HG03135 (cell line): ENCODE results near the gene DUS1L.

ENCODE experiments used
- ATAC-seq: cut with Tn5 transposase; IDR thresholded peaks from one replicate; pipeline ENCODE4 v1.9.1; 2021; ENCODE audit warnings: mild to moderate bottlenecking, moderate library complexity; ENCODE audit not compliant: unreplicated experiment

Gene DUS1L

DNA sequence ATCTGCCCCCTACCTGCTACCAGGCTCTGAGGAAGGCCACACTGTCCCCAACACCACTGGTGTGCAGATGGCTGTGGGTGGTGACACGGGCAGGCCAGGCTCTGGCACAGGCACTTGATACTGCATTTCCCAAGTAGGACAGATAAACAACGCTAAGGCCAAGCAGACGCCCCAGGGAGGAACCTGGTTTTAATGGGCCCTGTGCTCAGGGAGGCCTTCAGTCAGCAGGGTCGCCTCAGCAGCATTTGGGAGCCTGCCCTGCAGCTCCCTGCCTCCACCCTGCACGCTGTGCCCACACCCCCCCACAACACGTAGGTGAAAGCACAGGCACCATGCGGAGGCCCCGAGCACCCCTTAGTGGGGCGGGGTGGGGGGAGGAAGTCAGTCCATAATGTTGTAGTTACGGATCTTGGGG is 35.7 kb upstream of the DUS1L start:
- no peak for ATAC-seq

DNA sequence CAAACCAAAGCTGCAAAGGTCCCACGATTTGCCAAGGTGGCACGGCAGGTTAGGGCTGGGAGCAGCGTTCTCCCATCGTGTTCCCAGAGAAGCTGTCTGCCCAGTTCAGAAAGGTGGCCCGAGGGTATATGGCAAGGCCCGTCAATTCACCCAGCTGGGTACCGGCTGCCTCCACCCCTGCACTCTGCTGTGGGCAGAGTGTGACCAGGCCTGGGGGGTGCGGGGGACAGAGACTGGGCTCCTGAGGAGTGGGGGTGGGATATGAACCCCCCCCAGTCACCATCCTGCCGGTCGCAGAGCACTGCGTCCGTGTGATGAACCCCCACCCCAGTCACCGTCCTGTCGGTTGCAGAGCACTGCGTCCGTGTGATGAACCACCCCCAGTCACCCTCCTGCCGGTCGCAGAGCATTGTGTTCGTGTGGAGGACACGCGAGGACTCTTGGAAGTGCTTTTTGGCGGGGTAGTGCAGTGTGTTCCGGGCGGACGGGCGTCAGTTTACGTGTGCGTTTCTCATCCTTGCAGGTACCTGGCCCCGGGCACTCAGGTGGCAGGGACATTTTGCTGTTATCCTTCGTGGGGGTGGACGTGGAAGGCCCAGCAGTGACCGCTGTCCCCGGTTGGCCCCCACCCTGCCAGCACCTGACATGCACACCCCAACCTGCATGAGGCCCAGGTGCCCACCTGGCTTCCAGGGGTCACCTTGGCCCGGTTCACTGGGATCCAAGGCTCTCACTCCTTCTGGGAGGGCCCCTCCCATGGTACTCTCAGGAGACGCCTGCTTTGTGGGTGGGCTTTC is 35.1 kb upstream of the DUS1L start:
- ATAC-seq: no peak

DNA sequence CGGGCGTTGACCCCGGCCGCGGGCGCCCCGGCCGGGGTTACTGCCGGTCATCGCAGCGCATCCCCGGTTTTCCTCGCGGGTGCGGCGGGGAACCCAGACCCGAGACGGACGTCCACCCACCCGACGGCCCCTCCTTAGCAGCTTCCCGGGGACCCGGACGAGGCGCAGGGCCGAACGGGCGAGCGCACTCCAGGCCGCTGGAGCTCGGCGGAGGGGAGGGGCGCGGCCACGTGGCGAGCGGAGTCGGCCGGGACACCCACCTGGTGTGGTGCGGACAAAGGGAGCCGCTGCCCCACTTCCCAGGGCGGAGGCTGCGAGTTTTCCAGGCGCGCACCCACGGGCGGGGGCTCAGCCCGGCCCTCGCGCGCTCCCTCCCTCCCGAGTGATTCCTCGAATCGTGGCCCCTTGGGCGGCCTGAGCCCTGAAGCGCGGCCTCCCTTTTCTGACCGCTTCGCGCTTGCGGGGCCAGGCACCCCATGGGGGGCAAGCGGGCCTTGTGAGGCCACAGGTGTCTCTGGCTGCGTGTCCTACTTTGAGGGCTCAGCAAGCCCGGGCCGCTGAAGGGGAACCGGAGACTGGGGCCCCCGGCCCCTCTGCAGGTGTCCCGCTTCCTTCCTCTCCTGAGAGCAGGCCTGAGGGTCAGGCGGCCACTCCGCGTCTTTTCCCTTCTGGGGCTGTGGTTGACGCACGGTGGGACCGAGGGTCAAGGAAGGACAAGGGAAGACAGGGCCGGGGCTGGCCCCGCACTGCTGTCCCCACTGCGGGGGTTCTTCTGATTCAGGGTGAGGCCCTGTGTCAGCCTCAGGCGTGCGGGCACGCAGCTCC is 33.5 kb upstream of the DUS1L start:
- ATAC-seq: peak; percentile 16

DNA sequence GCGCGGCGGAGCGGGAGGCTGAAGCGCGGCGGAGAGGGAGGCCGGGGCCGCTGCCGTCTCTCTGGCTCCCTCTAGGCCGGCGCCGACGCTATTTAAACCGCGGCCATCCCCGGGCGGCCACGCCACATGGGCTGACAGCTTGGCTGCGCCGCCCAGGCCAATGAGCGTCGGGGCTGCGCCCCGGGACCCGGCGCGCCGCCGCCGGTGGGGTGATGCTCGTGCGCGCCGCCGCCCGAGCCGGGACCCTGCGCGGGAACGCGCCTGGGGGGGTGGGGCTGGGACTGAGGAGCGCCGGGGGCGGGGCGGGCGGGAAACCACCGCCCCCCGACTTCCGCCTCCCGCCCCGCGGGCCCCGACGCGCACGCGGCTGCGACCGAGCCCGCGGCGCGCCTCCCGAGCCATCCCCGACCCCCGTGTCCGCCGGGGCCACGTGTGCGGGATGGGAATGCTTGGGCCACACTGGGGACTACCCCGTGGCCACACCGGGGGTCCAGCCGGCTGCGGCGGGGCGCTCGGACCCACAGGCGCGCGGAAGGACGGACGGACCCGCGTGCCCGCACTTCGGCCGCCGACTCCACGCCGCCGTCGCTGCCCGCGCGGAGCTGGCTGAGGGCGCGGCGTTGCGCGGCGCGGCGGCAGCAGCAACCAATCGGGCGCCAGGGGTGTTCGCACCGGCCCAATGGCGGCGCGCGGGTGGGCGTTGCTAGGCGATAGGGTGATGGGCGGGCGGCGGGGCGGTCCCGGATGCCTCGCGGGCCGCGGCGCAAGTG is 32.8 kb upstream of the DUS1L start, which contains the start of gene FASN:
Gene FASN, minus strand, starts transcription at position 68 of the 770 bp plus-strand sequence. CDS start 1,791 bp downstream, outside the sequence.
- peak; percentile 70 for ATAC-seq

DNA sequence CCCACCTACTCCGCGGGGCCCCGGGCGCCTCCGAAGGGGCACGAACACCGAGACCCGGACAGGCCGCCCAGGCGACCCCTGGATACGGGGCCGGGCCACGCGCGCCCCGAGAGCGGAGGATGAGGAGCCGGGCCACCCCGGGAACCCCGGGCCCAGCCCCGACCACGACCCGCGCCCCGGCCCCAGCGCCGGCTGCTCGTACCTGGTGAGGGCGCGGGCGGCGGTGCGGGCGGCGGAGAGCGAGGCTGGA is 32.2 kb upstream of the DUS1L start:
- ATAC-seq: no peak

DNA sequence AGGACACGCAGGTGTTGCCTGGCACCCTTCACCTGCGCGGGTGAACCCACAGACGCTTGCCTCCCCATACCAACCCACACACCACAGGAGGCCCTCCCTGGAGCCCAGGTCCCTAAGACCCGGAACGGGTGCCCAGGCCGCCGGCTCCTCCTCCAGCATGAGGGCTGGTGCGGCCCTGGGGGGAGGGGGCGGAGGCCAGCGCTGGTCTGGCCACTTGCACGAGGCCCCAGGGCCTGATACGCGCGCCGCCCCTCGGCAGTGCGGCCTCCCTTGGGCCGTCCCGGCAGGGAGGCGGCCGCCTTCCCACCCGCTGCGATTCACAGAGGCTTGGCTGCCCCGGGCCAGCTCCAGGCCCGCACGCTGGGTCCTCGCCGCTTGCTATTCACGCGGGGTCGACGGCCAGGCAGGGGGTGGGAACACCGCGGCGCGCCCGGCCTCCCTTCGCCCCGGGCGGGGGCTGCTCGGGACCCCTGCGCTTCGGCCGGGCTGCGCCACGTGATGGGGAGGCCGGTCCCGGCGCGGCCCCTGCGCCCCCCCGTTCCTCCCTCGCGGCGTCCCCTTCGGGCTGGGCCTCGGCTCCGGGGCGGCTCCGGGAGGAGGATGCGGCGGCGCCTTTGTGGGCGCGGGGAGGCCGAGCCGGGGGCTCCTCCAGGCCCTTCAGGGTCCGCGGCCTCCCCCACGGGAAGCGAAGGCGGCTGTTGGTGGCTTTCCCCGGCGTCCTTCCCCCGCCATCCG is 31.7 kb upstream of the DUS1L start:
- no peak for ATAC-seq

DNA sequence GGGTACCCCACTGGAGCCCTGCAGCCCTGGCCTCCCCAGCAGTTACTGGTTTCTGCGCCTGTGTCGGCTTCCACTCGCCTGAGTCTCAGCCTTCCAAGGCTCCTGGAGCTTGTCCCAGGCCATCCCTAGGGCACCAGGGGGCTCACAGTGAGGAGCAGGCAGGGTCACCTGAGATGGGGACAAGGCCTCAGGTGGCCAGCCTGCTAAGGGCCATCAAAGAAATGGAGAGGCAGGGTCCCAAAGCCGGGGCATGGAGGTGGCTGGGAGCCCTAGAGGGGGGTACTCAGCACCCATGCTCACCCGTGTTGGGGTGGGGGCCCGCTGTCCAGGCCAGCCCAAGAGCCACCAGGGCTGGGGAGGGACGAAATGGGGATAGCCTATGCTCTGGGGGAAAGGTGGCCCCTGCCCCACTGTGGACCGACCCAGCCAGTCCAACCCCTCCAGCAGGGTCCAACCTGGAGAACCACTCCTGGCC is 31.1 kb upstream of the DUS1L start:
- no peak for ATAC-seq

DNA sequence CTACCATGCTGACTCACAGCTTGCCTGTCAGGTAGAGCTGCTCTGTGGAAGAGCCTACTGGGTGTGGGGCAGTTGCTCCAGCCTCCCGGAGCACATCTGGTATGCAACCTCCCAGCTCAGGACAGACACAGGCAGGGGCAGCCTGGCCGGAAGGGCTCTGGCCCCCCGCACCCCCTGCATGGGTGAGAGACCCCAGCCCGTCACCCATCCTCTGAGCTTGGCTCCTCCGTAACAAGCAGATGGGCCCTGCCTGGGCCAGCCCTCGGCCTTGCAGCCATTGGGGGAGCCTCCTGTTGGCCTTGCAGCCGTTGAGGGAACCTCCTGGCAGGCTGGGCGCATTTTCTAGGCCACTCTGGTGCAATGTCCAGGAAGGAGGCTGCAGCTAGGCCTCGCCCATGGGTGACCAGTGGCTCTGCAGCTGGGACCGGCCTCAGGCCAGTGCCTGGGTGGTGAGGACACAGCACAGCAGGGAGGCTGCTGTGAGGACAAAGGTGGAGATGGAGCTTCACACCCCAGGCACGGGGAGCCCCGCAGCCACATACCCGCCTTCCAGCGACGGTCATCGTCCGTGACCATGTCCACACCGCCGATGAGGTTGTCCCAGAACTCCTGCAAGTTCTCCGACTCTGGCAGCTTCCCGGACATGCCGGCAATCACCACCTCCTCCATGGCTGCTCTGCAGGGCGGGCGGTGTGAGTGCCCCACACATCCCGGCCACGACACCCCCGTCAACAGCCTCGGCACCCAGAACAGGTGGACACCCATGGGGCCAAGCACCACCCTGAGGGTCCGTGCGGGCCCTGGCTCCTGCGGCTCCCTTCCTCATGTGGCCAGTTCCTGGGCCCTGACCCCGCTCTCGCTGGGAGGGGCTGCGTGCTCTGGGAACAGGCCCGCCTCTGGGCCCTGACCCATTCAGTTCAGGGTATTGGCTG is 30.4 kb upstream of the DUS1L start:
- ATAC-seq: no peak

DNA sequence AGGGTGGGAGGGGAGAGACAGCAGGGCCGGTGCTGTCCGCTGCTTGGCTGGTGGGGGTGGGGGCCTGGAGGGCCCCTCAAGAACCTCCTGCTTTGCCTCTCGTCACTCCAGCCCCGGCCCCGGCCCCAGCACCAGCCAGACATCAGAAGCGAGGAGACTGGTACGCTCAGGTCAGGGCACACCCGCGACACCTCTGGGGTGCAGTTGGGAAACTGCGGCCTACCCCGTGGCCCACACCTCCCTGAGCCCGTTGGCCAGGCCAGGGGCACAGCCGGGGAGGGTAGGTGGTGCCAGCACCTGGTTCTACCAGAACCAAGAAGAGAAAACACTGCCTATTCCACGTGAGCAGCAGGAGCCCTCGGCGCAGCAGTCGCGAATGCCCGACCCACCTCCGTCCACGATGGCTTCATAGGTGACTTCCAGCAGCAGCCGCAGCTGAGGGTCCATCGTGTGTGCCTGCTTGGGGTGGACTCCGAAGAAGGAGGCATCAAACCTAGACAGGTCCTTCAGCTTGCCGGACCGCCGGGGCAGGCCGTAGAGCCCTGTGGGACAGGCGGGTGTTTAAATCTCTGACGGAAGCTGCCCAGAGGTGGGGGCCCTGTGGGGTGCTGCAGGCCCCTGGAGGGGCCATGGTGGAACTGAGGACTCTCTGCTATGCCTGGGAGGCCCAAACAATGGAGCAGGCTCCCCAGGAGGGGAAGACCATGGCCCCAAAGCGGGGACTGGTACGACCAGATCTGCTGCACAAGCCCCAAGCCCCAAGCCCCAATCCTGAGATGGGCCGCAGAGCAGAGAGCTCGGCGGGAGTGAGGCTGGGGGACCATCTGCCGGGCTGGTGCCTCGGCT is 29.6 kb upstream of the DUS1L start:
- no peak for ATAC-seq

DNA sequence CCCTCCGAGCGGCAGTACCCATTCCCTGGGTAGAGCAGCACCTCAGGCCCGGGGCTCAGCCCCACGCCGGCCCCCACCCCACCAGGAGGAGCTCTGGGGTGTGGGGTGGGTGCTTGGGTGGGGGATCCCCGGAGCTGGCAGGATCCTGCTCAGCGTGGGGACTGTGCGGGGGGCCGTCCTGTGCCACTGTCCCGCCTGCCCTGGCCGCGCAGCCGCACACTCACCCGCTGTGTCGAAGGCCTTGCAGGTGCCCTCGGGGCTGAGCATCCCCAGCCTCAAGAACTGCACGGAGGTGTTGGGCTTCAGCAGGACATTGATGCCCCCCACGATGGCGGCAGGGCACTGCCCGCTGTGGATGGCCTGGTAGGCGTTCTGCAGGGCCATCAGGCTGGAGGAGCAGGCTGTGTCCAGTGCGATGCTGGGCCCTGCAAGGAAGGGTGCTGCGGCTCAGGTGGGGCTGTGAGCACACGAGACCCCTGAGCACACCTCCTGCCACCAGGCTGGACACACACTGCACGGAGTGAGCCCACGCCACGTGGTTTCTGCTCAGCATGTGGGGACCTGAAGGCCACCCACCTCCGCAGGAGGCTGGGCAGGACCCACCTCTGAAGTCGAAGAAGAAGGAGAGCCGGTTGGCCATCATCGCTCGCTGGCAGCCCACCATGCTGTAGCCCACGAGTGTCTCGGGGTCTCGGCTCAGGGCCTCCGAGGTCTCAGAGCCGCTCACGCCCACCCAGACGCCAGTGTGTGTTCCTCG is 27.6 kb upstream of the DUS1L start:
- ATAC-seq: no peak

DNA sequence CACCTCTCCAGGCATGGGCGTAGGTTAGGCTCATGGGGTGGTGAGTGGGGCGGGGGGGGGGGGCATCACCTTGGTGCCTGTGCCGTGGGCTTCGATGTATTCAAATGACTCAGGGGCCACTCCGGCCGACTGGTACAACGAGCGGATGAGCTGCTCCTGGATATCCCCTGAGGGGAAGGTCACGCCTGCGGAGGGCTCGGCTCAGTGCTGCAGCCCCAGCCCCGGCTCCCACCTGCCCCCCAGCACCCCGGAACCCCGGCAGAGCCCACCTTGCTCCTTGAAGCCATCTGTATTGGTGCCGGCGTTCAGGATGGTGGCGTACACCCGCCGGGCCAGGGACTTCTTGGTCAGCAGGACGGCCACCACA is 27.0 kb upstream of the DUS1L start:
- ATAC-seq: no peak

DNA sequence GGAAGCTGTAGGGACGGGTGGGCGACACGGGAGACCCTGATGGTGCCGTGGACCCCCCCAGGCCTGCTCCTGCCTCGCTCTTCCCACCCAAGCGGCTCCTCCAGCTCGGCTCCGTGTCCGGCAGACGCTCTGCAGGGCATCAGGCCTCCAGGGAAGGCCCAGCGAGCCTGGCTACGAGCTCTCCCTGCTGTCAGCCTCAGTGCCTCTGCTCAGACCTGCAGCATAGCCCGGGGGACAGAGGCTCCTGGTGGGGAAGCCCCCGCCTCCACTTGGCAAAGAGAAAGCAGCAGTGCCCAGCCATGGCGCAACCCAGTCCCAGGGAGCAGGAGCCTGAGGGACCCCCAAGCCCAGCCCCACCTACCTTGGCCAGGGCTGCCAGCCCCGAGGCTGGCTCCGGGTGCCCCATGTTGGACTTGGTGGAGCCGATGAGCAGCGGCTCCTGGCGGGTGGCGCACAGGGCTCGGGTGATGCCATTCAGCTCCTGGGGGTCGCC is 26.5 kb upstream of the DUS1L start:
- no peak for ATAC-seq

DNA sequence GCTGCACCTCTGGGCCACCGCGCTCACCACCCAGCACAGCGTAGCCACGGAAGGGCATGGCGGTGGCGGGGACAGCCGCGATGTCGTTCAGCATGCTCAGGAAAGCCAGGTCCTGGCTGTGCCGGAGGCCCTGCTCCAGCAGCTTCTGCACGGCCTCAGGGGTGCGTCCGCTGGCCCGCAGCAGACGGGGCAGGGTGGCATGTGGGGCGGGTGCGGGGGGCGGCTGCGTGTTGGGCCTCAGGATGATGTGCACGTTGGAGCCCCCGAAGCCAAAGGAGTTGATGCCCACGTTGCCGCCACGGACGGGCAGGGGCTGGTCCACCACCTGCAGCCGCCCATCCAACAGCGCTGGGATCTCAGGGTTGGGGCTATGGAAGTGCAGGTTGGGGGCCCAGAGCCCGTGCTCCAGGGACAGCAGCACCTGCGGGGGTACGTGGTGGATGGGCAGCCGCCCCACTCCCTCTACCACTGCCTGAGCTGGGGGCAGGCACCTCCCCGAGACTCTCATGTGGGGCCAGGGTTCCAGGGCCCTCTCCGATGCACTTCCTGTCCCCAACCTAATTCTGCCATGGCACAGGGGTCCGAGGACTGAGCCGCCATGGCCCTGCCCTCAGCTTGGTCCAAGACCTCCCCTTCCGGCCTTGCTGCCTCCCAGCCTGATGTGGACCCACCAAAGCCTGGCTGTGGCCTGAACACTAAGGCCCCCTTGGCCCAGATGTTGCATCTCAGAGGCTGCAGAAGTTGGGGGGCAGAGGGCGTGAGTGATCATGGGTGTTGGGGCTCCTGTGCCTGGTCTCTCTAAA is 25.9 kb upstream of the DUS1L start:
- ATAC-seq: no peak

DNA sequence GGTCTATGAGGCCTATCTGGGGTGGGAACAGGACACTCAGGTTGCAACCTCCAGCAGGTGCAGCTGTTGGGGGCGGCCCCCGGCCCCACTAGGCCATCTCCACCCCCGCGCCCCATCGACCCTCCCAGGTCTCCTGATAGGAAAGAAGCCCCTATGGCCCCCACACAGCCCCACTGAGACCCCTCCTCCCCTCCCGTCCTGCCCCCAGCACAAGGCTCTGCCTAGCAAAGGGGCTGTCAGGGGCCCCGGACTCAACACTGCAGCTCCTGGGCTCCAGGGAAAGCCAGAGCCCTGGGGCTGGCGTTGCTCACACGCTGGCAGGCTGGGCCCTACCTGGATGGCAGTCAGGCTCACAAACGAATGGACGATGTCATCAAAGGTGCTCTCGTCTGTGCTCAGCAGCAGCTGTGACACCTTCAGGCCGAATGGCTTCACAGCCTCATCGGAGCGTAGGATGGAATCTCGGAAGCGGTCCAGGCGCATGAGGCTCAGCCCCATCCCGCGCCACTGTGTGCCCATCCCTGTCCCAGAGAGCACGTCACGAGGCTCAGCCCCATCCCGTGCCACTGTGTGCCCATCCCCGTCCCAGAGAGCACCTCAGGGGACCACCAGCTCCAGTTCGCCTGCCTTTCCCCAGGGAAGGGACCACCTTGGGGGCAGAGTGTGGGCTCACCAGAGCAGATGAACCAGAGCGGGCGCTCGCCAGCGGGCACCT is 25.1 kb upstream of the DUS1L start:
- ATAC-seq: no peak

DNA sequence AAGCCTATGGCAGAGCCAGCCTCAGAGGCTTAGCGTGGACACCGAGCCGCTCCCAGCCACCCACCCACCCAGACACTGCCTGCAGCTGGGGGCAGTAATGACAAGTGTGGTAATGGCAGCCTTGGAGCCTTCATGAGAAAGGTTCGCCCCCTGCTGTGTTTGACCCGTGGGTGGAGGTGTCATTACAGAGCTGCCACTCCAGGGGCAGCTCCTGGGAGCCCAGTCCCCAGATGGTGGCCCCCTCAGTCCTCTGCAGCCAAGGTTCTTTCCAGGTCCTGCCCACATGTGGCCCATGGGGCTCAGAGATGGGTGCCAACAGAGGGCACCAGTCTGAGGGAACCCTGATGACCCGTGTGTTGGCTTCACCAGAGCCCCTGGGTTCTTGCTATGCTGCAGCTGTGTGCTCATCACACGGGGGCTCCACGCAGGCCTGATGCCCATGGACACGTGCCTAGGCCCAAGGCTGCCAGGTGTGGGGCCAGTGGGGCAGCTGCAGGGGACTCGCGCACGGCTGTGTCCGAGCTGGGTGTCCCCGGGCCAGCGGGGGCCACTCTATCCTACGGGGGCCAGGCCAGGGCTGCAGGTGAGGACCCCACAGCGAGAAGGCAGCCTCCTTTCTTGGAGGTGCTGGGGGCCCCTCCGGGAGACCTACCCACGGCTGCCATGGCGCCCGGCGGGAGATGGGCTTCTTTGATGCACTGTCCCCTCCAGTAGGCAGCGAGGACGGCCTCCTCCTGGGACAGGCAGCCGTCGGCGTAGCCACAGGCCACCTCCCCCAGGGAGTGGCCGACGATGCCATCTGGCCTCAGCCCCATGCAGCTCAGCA is 24.3 kb upstream of the DUS1L start:
- no peak for ATAC-seq
